Fibroblast of lung (primary cell): ENCODE results near the gene MCF2L. TPM values are rescaled to one million over a fixed set of nuclear protein-coding genes. Genes with fewer than 3 reads are reported as not detected.

Experiments
- DNase-seq, 2 donors: peaks; one replicate each; pipeline versions ENCODE4 v3.0.0 to v3.0.0-alpha.2; 2010; ENCODE audit warnings: low read depth in 2 of 2
- H2AFZ ChIP-seq: 2 replicates; pipeline ENCODE4 v1.5.1; 2012; ENCODE audit warnings: low read length, control low read depth, inconsistent platforms
- H3K27ac ChIP-seq: 2 replicates; pipeline ENCODE4 v1.5.1; 2011; ENCODE audit warnings: low read length, control low read depth; ENCODE audit not compliant: insufficient read depth
- H3K27me3 ChIP-seq: 2 replicates; pipeline ENCODE4 v1.5.1; 2011; ENCODE audit warnings: mild to moderate bottlenecking, low read length; ENCODE audit not compliant: control insufficient read depth, insufficient read depth
- H3K36me3 ChIP-seq: 2 replicates; pipeline ENCODE4 v1.5.1; 2011; ENCODE audit warnings: low read length; ENCODE audit not compliant: control insufficient read depth, insufficient read depth
- H3K4me1 ChIP-seq: 2 replicates; pipeline ENCODE4 v1.5.1; 2011; ENCODE audit warnings: low read length; ENCODE audit not compliant: control insufficient read depth, insufficient read depth; ENCODE audit errors: extremely low read depth
- H3K4me2 ChIP-seq: 2 replicates; pipeline ENCODE4 v1.5.1; 2011; ENCODE audit warnings: low read length, control low read depth; ENCODE audit not compliant: insufficient read depth; ENCODE audit errors: extremely low read depth
- H3K4me3 ChIP-seq, 4 experiments: fragments of 200-600 bp in 1 of 4; sonication (generic) in 1 of 4; replicated peaks in 1 of 4; 2 replicates each; pipeline ENCODE4 v1.5.1; 2011 to 2016; ENCODE audit warnings: low read length in 4 of 4, low read depth in 3 of 4, mild to moderate bottlenecking in 3 of 4, control low read depth in 2 of 4, inconsistent platforms in 1 of 4, mixed read lengths in 1 of 4; ENCODE audit not compliant: insufficient read depth in 1 of 4; ENCODE audit errors: control extremely low read depth in 1 of 4
- H3K79me2 ChIP-seq: 2 replicates; pipeline ENCODE4 v1.5.1; 2012; ENCODE audit warnings: mild to moderate bottlenecking, low read length, inconsistent platforms; ENCODE audit not compliant: control insufficient read depth, insufficient read depth
- H3K9ac ChIP-seq: 2 replicates; pipeline ENCODE4 v1.5.1; 2011; ENCODE audit warnings: mild to moderate bottlenecking, low read length, control low read depth; ENCODE audit not compliant: insufficient read depth
- H3K9me3 ChIP-seq: 2 replicates; pipeline ENCODE4 v1.5.1; 2012; ENCODE audit warnings: low read depth, low read length; ENCODE audit not compliant: control insufficient read depth, insufficient read depth
- H4K20me1 ChIP-seq: 2 replicates; pipeline ENCODE4 v1.5.1; 2011; ENCODE audit warnings: low read length; ENCODE audit not compliant: control insufficient read depth, insufficient read depth; ENCODE audit errors: extremely low read depth
- CTCF ChIP-seq, 2 donors: IDR thresholded peaks in 1 of 2; conservative IDR thresholded peaks in 1 of 2; 1 replicate in 1 of 2; 2 replicates in 1 of 2; pipeline ENCODE4 v1.5.1; 2011 to 2012; ENCODE audit warnings: low read length in 2 of 2, control low read depth in 1 of 2, inconsistent platforms in 1 of 2, low read depth in 1 of 2, mild to moderate bottlenecking in 1 of 2
- EZH2 ChIP-seq: IDR thresholded peaks from 2 replicates; pipeline ENCODE4 v1.5.1; 2012; ENCODE audit warnings: low read length, control low read depth, mild to moderate bottlenecking; ENCODE audit errors: missing control alignments
- polyA plus RNA-seq, 2 donors: library from polyadenylated mRNA; depleted of rRNA in 1 of 2; stranded (reverse) in 1 of 2; unstranded in 1 of 2; fragments of >200 nt; gene quantifications; 2 replicates each; pipeline ENCODE4 v1.2.1, GENCODE V29; 2011 to 2012; ENCODE audit warnings: missing spikeins in 1 of 2
- total RNA-seq: library from RNA; depleted of rRNA; stranded (reverse); fragments of >200 nt; gene quantifications from 2 replicates; pipeline ENCODE4 v1.2.1, GENCODE V29; 2014

Gene MCF2L
- total and polyA plus RNA-seq, 2 donors (not counting 1 experiment from before 2014, with no cell fraction given), result 0.18 to 3.3 TPM

DNA sequence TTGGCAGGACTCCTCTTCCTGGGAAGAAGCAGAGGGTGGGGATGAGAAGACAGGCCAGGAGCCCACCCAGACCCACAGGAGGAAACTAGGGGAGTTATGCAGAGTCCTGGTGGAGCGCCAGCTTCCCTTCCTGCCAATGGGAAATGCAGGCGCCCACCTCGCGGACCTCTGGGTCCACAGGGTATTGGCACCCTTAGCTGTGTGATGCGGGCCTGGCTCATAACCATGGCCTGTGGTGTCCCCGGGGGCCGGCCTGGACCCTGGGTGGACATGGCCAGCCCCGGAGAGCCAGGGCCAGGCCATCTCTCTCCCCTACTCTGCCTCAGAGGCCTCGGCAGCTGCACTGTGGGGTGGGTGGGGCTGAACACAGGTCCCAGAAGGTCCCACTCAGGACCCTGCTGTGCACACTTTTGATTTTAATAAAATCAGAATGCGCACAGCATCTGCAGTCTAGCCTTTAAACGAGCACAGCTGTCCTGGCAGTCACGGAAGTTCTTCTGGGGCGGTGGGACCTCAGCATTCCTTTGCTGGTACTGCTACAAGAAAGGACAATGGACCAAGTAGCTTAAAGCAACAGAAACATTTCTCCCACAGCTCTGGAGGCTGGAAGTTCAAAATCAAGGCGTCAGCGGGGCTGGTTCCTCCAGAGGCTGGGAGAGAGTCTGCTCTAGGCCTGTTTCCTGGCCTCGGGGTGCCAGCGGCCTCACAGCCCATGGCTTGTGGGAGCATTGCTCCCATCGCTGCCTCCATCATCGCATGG lies 155.4 kb downstream of the MCF2L start:
- no peaks in the 10 kb centered on the region for H3K36me3 ChIP-seq
- no peak overlapping the region for H3K9ac ChIP-seq
- H4K20me1 ChIP-seq, result no peaks in the 10 kb centered on the region
- peaks cover 3% of the 10 kb centered on the region for H3K27me3 ChIP-seq
- no peak for DNase-seq
- H3K4me1 ChIP-seq, result no peaks in the 10 kb centered on the region
- H3K4me2 ChIP-seq, result no peak overlapping the region
- H3K9me3 ChIP-seq, result no peaks in the 10 kb centered on the region
- no peak overlapping the region for H3K27ac ChIP-seq
- H2AFZ ChIP-seq, result no peak overlapping the region
- TF ChIP-seq EZH2 (no peak), CTCF (conservative IDR thresholded peaks at IDR 0.05 in 1 of 2, IDR thresholded peaks at IDR 0.05 in 1 of 2; ENCODE audit: low read depth in 1 of 2, low read length in 2 of 2) (no peak)
- H3K79me2 ChIP-seq, result no peaks in the 10 kb centered on the region
- no peak overlapping the region for H3K4me3 ChIP-seq

DNA sequence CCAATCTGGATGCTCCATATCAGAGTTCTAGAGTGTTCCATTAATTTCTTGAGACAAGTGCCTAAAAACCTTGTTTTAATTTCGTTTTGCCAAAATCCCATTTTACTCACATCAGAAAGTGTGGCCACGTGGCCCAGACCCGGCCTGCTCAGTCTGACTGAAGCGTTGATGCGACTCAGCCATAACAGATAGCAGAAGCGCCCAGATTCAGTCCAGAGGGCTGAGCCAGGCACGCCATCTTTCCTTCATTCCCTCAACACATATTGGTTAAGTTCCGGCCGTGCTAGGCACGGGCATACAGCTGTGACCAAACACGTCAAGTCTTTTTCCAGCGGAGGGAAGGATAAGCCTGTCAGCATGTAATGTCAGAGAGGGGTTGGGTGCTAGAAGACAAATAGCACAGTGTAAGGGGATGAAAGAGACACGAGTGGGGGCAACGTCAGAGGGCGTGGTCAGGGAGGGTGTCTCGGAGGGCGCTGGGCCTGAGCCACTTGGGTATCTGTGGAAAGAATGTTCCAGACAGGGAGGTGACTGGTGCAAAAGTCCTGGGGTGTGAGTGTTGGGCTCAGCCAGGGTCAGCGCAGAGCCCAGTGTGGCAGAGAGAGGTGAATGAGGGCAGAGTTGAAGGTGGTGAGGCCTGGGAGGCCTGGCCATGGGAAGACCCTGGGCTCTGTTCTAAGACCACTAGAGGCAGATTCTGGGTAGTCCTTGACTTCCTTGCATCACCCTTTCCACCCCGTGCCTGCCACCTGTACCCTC lies 156.7 kb downstream of the MCF2L start:
- Histone ChIP-seq H3K36me3 (no peaks in the 10 kb centered on the region), H3K4me3 (no peak overlapping the region), H3K27me3 (peaks cover 3% of the 10 kb centered on the region), H3K9me3 (no peaks in the 10 kb centered on the region), H3K9ac (no peak overlapping the region), H3K27ac (no peak overlapping the region), H3K4me1 (no peaks in the 10 kb centered on the region), H4K20me1 (no peaks in the 10 kb centered on the region), H3K4me2 (no peak overlapping the region), H2AFZ (no peak overlapping the region), H3K79me2 (no peaks in the 10 kb centered on the region)
- TF ChIP-seq EZH2 (no peak), CTCF (conservative IDR thresholded peaks at IDR 0.05 in 1 of 2, IDR thresholded peaks at IDR 0.05 in 1 of 2; ENCODE audit: low read depth in 1 of 2, low read length in 2 of 2) (no peak)
- no peak for DNase-seq

DNA sequence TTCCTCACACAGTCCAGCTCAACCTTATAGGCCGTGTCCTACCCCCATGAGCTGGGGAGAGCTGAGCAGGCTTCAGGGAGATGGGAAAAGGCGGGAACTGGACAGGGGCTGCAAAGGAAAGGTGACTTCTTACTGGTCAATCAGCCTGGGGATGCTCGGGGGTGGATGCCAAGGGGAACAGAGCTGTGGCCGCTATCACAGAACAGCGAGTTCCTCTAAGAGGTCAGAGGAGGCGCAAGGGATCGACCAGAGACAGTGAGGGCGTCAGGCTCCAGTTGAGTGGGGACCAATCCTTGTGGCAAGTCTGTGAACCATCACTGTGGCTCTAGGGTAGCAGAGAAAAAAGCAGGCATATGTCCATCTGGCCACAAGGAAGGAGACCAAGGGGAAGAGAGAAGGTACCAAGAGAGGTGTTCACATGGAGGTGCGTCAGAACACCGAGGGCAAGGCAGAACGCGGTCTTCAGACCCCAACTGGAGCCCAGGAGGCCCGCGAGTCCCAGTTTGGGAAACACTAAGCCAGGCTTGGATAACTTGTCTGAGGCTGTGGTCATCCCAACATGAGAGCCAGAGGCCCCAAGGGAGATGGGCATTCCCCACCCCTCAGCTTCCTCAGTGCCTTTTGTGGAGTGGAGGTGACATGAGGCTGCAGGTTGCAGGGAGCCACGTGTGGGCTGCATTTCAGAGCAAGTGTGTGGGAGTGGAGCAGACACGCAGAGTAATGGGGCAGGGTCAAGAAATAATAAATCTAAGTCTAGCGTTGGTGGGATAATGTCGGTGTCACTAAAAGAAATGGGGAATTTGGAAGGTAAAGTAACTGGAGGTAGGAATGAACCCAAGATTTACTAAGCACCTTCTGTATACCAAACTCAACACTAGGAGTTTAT lies 157.5 kb downstream of the MCF2L start:
- H3K4me2 ChIP-seq, result no peak overlapping the region
- TF ChIP-seq CTCF (conservative IDR thresholded peaks at IDR 0.05 in 1 of 2, IDR thresholded peaks at IDR 0.05 in 1 of 2; ENCODE audit: low read depth in 1 of 2, low read length in 2 of 2) (no peak), EZH2 (no peak)
- H3K36me3 ChIP-seq, result no peaks in the 10 kb centered on the region
- H3K79me2 ChIP-seq, result no peaks in the 10 kb centered on the region
- DNase-seq, result no peak
- H4K20me1 ChIP-seq, result no peaks in the 10 kb centered on the region
- no peak overlapping the region for H3K4me3 ChIP-seq
- H3K4me1 ChIP-seq, result no peaks in the 10 kb centered on the region
- H3K27ac ChIP-seq, result no peak overlapping the region
- peaks cover 3% of the 10 kb centered on the region for H3K27me3 ChIP-seq
- no peak overlapping the region for H2AFZ ChIP-seq
- H3K9me3 ChIP-seq, result no peaks in the 10 kb centered on the region
- no peak overlapping the region for H3K9ac ChIP-seq
